Rectal smooth muscle tissue (tissue), 1 donor: ENCODE data around the gene DNAJC5G.
"Not testable (repeated sequence)": the region's sequence is repeated elsewhere in the genome, so short reads cannot be mapped to it uniquely, and the experiment has no call there.

Source experiments
- H3K27ac ChIP-seq: one replicate; pipeline ENCODE4 v1.7.0; 2013; ENCODE audit warnings: low read depth, low read length, inconsistent platforms
- H3K27me3 ChIP-seq: one replicate; pipeline ENCODE4 v1.7.0; 2013; ENCODE audit warnings: low read length; ENCODE audit not compliant: control insufficient read depth, insufficient read depth
- H3K36me3 ChIP-seq: one replicate; pipeline ENCODE4 v1.7.0; 2013; ENCODE audit warnings: low read length; ENCODE audit not compliant: control insufficient read depth, insufficient read depth
- H3K4me1 ChIP-seq: one replicate; pipeline ENCODE4 v1.7.0; 2013; ENCODE audit warnings: low read length; ENCODE audit not compliant: control insufficient read depth, insufficient read depth
- H3K4me3 ChIP-seq: one replicate; pipeline ENCODE4 v1.7.0; 2013; ENCODE audit warnings: low read length
- H3K9ac ChIP-seq: one replicate; pipeline ENCODE4 v1.7.0; 2013; ENCODE audit warnings: low read length

Gene DNAJC5G

GRCh38 chr2:27272537-27273522 lies 2.4 kb upstream of the DNAJC5G start:
- not testable (repeated sequence) for H3K4me3 ChIP-seq, H3K27ac ChIP-seq, H3K27me3 ChIP-seq

GRCh38 chr2:27278010-27278409 lies 2.8 kb downstream of the DNAJC5G start:
- no peaks in the 10 kb centered on the region for H3K36me3 ChIP-seq
- no peak overlapping the region for H3K4me3 ChIP-seq
- peaks cover 3% of the 10 kb centered on the region for H3K4me1 ChIP-seq
- H3K27me3 ChIP-seq = no peaks in the 10 kb centered on the region
- H3K9ac ChIP-seq = no peak overlapping the region
- H3K27ac ChIP-seq = no peak overlapping the region

More at GRCh38 chr2:27272537-27273522, 2.4 kb upstream of the DNAJC5G start:
- not testable (repeated sequence) for H3K4me1 ChIP-seq, H3K36me3 ChIP-seq, H3K9ac ChIP-seq

- H3K36me3 ChIP-seq = no peaks in the 10 kb centered on the region
- no peak overlapping the region for H3K4me3 ChIP-seq
- no peak overlapping the region for H3K27ac ChIP-seq
- H3K9ac ChIP-seq = no peak overlapping the region
- H3K27me3 ChIP-seq = no peaks in the 10 kb centered on the region
- H3K4me1 ChIP-seq = peaks cover 3% of the 10 kb centered on the region
These were observed 5.6 kb downstream of the DNAJC5G start for GRCh38 chr2:27280826-27281225.

GRCh38 chr2:27281442-27281841 lies 6.2 kb downstream of the DNAJC5G start:
- Histone ChIP-seq H3K9ac (no peak overlapping the region), H3K27me3 (no peaks in the 10 kb centered on the region), H3K4me3 (no peak overlapping the region), H3K36me3 (no peaks in the 10 kb centered on the region), H3K4me1 (peaks cover 3% of the 10 kb centered on the region), H3K27ac (no peak overlapping the region)

- H3K27me3 ChIP-seq = no peaks in the 10 kb centered on the region
- no peak within 1 kb of the TSS for H3K4me3 ChIP-seq
- peaks cover 3% of the 10 kb centered on the region for H3K4me1 ChIP-seq
- no peak within 1 kb of the TSS for H3K9ac ChIP-seq
- H3K27ac ChIP-seq = no peak within 1 kb of the TSS
- no peaks in the 10 kb centered on the region for H3K36me3 ChIP-seq
These were observed 6.8 kb downstream of the DNAJC5G start, which contains the start of gene TRIM54 for GRCh38 chr2:27281855-27282559. TRIM54 (plus strand) TSS chr2:27282429; CDS start chr2:27282732, 303 bp downstream.

- Histone ChIP-seq H3K4me1 (peaks cover 3% of the 10 kb centered on the region), H3K27me3 (no peaks in the 10 kb centered on the region), H3K36me3 (no peaks in the 10 kb centered on the region), H3K4me3 (no peak overlapping the region), H3K9ac (no peak overlapping the region), H3K27ac (no peak overlapping the region)
These were observed 7.7 kb downstream of the DNAJC5G start for GRCh38 chr2:27282892-27283291.

- Histone ChIP-seq H3K36me3 (no peaks in the 10 kb centered on the region), H3K27me3 (no peaks in the 10 kb centered on the region), H3K4me1 (peaks cover under 1% of the 10 kb centered on the region), H3K9ac (no peak overlapping the region), H3K4me3 (no peak overlapping the region), H3K27ac (no peak overlapping the region)
These were observed 9.8 kb downstream of the DNAJC5G start for GRCh38 chr2:27284996-27285395.

GRCh38 chr2:27285481-27285880 lies 10.2 kb downstream of the DNAJC5G start:
- Histone ChIP-seq H3K36me3 (no peaks in the 10 kb centered on the region), H3K9ac (no peak overlapping the region), H3K4me1 (no peaks in the 10 kb centered on the region), H3K4me3 (no peak overlapping the region), H3K27me3 (no peaks in the 10 kb centered on the region), H3K27ac (no peak overlapping the region)

- Histone ChIP-seq H3K36me3 (no peaks in the 10 kb centered on the region), H3K27ac (no peak overlapping the region), H3K27me3 (no peaks in the 10 kb centered on the region), H3K4me3 (no peak overlapping the region), H3K4me1 (no peaks in the 10 kb centered on the region), H3K9ac (no peak overlapping the region)
These were observed 13.4 kb downstream of the DNAJC5G start for GRCh38 chr2:27288610-27289009.

GRCh38 chr2:27290549-27290948 lies 15.3 kb downstream of the DNAJC5G start:
- Histone ChIP-seq H3K27ac (no peak overlapping the region), H3K36me3 (no peaks in the 10 kb centered on the region), H3K27me3 (no peaks in the 10 kb centered on the region), H3K9ac (no peak overlapping the region), H3K4me1 (no peaks in the 10 kb centered on the region), H3K4me3 (no peak overlapping the region)

- no peak overlapping the region for H3K9ac ChIP-seq
- no peaks in the 10 kb centered on the region for H3K27me3 ChIP-seq
- H3K36me3 ChIP-seq = no peaks in the 10 kb centered on the region
- no peak overlapping the region for H3K27ac ChIP-seq
- no peaks in the 10 kb centered on the region for H3K4me1 ChIP-seq
- no peak overlapping the region for H3K4me3 ChIP-seq
These were observed 16.6 kb downstream of the DNAJC5G start for GRCh38 chr2:27291865-27292264.

- Histone ChIP-seq H3K4me3 (no peak overlapping the region), H3K4me1 (no peaks in the 10 kb centered on the region), H3K36me3 (no peaks in the 10 kb centered on the region), H3K27me3 (no peaks in the 10 kb centered on the region), H3K27ac (no peak overlapping the region), H3K9ac (no peak overlapping the region)
These were observed 19.7 kb downstream of the DNAJC5G start for GRCh38 chr2:27294928-27295327.
